Left renal pelvis (tissue), 4 donors: ENCODE results near the gene HS6ST1. TPM values are rescaled to one million over a fixed set of nuclear protein-coding genes. Genes with fewer than 3 reads are reported as not detected.
"Not testable (repeated sequence)": the region's sequence is repeated elsewhere in the genome, so short reads cannot be mapped to it uniquely, and the experiment has no call there.

Source experiments
- DNase-seq, 4 donors: peaks; one replicate each; pipeline ENCODE4 v3.0.0-alpha.2; 2013; ENCODE audit warnings: low read depth in 4 of 4, low spot score in 3 of 4
- polyA plus RNA-seq, 4 donors: library from polyadenylated mRNA; unstranded; fragments of 120-200 nt; gene quantifications; one replicate each; pipeline ENCODE4 v1.2.1, GENCODE V29; 2013; ENCODE audit not compliant: insufficient read length in 4 of 4

The HS6ST1 gene
- polyA plus RNA-seq, 4 donors = 51.6 to 108 (median 77.2) TPM

DNA sequence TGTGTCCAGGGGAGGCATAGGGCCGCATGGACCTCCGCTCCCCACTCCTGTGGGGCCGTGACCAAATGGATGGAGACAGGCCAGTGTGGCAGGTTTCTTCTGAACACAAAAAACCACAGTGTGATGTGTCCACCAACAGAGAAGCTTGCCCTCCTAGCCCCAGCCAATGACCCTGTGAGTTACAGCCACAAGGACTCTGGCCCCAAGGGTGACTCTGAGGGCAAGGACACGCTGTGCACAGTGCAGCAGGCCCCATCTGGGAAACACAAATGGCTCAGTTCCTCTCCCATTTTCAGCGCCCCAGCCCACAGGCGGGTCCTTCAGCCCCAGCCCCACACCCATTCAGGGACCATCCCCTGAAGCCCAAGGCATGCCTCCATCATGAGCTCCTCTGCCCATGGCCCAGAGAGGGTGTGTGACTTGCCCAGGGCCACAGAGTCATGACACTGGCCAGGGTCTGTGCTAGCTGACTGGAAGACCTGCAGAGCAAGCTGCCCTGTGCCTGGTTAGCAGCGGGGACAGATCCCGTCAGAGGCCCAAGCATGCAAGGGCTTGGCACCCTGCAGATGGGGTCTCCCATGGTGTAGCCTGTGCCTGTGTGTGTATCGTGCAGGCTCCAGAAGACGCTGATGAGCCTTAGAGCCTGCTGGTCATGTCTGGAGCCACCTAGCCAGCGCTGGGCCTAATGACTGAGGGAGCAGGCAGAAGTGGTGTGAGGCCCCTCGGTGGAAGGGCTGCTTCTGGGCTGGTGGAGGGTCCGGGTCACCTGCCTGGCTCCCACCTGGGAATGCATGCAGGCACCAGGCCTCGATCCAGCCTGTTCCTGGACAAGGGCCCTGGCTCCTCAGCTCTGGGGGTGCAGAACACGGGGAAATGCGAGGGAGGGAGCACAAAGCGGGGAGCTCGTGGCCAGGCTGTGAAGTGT is 47.7 kb downstream of the HS6ST1 start:
- no peak for DNase-seq

DNA sequence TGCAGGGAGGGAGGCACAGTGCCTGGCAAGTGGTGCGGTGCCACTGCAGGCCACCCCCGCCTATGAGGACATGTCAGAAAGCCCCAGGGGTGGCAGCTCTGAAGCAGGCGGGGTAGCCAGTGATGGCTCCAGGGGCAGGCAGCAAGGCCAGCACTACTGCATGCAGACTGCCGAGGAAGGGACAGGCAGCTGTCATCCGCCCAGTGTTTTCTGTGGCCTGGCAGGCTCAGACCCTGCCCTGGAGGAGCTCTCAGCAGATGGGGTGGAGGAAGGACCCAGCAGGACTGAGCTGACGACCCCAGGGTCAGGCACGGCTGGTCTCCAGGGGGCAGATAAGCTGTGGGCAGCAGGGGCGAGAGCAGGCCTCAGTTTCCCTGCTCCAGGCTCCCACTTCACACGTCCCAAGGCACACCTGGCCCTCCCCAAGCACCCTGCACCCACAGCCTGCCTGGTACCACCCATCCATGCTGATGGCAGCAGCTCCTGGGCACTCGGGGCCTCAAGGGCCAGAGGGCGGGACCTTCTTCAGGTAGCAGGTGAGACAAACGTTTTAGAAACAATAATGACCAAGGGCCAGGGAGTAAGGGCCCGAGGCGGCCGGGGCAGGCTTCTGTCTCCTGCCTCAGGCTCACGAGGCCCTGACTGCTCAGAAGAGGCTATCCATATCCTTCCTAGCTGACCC is 48.5 kb downstream of the HS6ST1 start:
- no peak for DNase-seq

DNA sequence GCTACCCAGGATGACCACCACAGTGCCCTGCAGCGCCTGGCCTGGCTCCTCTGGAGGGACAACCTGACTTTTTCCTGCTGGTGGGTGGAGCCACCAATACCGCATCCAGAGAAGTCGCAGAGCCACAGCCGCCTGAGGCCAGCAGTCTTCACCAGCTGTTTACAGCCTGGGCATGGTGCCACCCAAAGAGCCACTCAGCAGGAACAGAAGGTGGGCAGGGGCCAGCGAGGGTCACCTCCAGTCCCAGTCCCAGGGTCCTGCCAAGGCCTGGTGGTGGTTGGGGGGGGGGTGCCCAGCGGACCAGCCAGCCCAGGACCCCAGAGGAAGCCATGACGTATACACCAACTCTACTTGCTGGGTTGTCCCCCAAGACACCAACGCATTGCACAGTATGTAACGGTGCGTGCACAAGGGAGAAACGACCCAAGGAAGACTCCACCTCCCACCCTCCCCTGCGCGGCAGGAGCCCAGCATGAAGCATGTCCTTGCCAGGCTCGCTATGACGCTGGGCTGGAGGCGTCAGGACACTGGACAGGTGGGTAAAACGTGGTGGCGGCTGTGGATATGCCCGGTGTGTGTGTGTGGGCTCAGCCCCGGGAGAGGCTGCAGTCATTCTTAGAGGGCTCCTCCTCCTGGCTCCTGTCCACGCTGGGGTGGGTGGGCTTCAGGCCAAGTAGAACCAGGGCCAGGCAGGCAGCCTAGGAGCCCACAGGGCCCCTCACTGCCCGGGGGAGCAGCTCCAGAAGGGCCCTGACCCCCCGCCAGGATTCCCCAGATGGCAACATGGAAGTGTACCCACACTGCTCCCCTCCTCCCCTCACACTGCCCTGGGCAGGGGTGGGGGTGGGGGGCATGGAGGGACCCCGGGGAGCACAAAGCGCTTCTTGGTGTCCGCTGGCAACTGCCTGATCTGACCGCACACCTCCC is 49.3 kb downstream of the HS6ST1 start:
- DNase-seq = no peak

DNA sequence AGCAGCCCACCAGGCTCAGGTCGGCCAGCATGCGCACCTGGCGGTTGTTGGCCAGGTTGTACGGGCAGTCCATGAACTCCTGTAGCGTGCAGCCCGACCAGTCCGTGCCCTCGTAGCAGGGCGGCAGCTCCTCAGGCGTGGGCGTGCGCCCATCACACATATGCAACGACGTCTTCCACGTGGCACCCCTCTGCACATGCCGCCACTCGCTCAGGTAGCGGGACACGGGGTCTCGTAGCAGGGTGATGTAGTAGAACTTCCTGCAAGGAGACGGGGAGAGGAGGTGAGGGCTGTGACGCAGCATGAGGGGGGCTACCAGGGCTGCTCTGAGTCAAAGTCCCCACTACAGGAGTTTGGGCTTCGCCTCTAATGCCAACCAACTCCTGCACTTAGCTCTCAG is 50.1 kb downstream of the HS6ST1 start:
- DNase-seq = not testable (repeated sequence)

DNA sequence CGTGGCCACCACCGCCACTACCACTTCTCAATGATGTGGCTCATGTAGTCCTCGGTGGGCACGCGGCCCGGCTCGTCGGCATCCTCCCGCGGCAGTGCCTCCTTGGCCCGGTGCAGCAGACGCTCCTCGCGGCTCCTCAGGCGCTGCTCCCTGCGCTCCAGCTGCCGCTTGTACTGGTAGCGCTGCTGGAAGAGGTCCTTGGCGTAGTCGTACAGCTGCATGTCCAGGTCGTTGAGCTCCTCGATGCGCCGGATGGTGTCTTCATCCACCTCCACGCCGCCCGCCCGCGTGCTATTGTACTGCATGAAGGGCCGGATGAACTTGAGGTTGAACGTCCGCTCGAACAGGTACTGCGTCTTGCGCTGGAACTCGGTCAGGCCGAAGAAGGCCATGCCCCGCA is 50.5 kb downstream of the HS6ST1 start:
- not testable (repeated sequence) for DNase-seq

DNA sequence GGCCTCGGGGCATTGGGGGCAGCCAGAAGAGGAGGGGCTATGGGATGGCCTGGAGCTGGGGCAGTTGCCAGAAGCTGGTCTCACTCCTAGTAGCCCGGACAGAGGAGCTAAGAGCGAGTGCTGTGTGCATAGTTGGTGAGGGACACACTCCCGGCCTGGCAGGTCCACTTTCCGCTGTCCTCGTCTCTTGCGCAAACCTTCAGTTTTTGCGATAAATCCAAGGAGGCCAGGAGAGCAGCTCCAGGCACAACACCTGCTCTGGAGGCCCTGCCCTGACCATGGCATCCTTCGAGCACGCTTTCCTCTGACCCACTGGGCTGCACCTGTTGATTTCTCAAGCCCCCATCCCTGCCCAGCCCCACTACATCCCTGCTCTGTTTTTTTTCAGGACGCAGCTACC is 51.0 kb downstream of the HS6ST1 start:
- DNase-seq = not testable (repeated sequence)

DNA sequence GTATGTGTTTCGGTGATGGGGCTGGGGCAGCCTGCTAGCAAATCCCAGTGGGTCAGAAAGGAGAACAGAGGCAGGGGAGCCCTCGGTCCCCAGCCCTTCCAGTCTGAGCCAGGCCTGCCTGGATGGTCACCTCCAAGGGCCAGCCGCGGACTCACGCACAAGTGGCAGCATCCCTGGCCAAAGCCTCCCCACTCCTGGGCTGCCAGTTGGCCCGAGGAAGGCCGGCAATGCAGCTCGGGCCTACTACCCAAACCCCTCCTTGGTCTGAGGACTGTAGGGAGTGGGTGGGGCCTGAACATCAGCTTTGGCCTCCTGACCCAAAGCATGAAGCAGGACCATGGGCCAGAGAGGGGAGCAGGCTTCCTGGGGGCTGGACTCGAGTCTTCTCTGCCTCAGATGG is 51.5 kb downstream of the HS6ST1 start:
- DNase-seq = not testable (repeated sequence)

DNA sequence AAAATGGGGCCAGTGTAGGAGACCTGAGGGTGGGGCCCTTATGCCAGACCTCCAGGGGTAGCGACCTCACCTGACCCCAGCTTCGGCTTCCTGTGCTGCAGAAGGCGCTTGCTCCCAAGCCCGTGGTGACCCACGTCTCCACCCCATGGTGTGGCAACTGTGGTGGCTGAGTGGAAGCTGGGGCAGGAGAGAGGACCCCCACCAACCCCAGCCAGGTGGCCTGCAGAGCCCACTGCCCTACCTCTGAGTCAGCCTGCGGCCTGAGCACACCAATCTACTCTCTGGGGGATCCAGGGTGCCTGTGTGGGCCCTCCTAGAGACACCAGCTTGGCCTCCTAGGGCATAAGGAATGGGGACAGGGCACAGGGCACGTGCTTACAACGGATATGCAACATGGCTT is 52.2 kb downstream of the HS6ST1 start:
- not testable (repeated sequence) for DNase-seq

DNA sequence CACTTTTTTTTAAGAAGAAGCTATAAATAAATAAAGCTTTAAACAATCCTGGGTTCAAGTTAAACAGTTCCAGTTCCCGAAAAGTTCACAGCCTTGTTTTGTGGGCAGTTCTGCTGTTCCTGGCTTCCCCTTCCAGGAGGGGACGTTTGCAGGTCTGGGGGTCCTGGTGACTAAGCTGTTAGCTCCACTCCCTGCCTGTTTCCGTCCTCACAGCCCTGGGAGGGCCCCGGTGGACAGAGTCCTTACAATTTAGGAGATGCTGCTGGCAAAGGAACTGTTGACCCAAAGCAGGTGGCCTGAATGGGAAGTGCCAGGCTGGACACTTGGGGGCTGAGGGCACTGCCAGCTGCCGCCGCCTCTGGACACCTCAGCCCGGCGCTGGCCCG is 53.1 kb downstream of the HS6ST1 start:
- DNase-seq = not testable (repeated sequence)

DNA sequence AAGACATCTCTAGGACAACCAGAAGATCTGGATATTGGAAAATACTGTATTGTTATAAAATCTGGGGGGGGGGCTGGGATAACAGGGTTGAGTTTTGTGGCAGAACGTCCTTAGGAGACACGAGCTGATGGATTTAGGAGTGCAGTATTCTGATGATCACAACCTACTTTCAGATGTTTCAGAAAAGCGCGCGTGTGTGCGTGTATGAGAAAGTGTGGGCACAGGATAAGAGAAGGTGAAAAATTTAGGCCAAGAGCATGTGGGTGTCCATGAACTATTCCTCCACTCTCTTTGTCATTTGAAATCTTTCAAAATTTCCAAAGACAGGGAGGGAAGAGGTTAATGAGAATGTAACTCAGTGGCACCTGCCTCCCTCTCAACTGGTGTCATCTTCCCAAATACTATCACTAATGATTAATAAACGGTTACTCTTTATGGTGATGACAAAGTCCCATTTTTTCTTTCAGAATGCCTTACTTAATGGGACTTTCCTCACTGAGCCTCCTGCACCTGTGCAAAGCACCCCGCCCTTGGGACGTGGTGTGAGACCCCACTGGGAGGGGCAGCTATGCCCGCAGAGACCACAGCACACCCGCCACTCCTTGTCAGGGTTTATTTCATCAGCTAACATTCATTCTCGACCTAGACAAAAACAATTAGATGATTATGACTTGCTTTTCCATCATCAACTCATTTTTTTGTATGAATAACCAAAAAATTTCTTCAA is 53.6 kb downstream of the HS6ST1 start:
- no peak for DNase-seq

DNA sequence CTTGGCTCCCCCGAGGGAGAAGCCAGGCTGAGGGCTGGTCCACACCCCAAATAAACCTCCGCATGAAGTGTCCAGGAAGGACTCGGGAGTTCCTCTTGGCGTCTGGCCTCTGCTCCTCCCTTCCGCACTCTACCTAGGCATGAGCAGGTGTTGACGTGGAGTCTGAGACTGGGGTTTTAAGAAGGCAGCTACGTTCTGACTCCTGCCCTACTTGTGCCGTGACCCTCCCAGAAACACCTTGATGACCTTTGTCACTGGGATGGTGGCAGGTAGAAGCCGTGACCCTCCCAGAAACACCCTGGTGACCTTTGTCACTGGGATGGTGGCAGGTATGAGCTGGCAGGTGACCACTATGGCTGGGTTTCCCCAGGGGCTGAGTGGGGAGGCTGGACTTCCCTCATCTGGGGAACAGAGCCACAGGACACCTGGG is 54.8 kb downstream of the HS6ST1 start:
- DNase-seq = no peak

DNA sequence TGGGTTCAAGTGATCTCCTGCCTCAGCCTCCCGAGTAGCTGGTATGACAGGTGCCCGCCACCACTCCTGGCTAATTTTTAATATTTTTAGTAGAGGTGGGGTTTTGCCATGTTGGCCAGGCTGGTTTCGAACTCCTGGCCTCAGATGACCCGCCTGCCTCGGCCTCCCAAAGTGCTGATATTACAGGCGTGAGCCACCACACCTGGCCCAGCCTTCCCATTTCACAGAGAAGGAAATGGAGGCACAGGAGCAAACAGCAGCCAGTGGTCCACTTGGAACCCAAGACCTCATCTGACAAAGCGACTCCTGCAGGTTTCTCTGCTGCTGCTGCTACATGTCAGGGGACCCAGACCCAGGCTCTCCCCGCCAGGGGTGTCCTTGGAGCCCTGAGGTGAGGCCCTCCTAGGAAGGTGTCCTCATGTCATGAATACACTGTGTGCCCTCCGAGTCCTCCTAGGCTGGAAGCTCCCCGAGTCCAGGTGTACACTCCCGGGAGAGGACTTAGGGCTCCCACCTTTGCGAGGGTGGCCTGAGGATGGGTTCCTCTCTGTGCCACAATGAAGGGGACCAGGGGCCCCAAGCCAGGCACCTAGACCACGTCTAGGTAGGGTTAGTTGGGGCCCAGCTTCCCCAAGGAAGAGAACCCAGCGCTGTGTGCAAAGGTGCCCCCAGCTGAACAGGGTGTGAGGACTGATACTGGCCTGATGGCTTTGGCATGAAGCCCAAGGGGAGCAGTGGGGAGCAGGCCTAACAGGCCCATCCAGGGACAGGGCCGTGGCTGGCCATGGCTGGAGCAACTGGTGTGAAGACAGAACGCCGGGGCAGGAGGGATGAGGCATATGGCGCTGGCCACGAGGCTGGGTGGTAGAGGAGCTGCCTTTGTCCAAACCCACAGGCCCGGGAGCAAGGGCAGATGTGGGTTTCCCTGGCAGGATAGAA is 56.1 kb downstream of the HS6ST1 start:
- DNase-seq = no peak

DNA sequence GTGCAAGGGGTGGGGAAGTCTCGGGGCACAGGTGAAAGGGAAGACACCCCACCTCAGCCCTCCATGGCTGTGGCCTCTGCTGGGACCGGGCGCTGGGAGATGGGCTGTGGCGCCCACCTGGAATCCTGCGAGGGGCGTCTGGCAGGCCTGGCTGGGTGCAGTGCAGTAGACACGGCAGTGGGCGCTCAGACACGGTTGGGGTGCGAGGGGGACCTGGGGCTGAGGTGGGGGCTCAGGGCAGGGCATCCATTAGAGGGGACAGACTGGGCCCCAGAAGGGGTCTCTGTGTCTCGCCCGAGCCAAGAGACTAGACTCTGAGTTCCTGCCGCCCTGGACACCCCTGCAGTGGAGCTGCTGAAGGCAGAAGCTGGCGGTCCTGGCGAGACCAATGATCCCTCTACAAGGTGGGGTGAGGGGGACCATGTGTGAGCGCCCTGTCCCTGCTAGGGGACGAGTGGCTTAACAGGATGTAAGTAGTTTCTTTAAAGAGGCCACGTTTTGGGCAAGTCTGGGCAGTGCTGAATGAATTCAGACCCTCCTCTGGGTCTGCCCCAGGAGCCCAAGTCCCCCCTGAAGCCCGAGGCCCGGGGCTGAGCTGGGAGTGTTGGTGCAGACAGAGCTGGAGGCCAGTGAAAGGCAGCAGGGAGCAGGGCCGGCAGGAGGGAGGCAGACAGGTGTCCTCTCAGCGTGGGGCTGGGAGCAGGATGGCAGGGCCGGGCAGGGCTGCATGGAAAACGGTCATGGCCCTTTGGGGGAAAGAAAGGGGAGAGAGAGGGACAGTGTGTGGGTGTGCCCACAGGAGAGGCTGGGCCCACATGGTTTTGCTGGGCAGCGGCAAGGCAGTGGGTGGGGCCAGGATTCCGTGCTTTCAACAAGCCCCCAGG is 57.2 kb downstream of the HS6ST1 start:
- DNase-seq = no peak

DNA sequence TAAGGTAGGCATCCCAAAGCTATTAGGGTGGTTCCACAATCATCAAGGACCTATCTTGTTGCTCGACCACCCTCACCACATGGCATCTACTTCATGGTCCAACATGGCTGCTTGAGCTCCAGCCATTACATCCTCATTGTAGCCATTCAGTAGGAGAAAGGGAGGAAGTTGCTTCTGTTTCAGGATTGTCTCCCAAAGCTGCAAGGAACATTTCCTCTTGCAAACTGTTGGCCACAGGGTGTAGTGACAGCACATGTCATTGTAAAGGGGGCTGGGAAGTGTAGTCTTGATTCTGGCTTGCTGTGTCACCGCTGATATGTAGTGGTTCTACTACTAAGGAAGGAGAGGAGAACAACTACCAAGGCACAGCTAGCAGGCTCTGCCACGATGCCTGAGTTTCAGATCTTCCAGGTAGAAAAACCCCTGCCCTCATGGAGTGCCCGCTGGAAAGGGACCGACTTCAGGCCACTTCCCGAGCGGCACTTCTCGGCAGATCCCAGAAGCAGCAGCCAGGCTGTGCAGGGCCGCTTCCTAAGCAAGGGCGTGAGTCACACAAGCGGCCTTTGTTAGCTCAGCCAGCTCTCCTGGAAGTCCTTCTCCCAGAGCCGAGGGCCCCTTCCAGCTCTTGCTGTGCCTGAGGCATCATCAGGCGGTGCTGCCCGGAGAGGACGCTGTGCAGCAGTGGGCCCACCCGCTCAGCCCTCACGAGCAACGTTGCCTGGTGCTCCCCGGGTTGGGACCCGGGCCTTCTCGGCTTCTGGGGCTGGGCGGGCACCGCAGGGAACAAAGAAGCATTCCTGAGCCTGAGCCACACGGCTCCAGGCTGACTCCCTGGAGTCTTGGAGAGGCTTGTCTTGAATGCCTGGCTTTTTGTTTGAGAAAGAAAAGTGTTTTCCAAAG is 58.2 kb downstream of the HS6ST1 start:
- DNase-seq = no peak

DNA sequence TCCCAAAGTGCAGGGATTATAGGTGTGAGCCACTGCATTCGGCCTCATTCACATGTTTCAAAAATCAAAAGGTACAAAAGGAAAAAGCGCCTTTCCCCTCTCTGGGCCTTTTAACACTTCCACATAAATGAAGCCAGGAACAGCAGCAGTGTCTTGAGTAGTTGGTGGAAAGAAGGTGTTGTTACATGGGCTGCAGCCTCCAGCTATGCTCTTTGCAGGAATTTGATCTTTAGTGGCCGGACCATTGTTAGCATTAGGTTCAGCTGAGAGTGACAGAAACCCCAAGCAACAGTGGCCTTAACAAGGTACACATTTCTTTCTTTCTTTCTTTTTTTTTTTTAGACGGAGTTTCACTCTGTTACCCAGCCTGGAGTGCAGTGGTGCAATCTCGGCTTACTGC is 59.1 kb downstream of the HS6ST1 start:
- no peak for DNase-seq

DNA sequence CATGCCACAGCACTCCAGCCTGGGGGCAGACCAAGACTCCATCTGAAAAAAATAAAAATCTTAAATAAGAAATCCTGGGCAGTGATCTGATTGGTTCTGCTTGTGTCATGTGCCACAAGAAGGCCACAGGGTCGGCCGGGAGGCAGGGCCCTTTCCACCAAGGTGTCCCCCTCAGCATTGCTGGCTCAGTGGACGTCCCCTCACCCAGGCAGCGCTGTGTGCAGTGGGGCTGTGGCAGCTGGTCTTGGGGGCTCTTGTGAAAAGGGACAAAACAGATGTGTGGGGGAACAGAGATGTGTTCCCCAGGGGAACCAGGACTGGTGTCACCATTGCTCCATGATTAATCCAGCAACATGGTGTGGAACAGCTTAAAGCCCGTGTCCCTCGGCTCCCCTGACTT is 60.5 kb downstream of the HS6ST1 start:
- no peak for DNase-seq

DNA sequence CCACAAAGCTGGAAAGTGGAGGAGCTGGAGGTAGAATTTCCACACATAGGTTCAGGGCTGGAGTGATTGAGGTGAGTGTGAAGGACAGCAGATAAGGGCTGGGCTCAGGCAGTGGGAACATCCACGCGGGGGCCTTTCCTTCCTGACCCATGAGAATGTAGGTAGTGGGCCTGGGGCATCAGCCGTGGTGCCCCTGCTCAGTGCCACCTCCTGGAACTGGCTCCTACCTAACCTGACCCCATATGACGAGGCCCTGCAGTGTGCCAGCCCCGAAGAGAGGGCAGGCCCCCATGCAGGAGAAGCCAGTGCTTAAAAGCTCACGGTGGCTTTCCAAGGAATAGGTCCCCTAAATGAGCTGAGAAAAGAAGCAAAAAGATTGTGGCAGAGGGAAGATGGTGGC is 66.2 kb downstream of the HS6ST1 start:
- DNase-seq = no peak
